ENCODE measurements around the gene RDH8.

- TF ChIP-seq CTCF (conservative IDR thresholded peaks at IDR 0.05; ENCODE audit: low read depth, low read length) (no peak), EZH2phosphoT487 (IDR thresholded peaks at IDR 0.05; ENCODE audit: borderline replicate concordance, low read length) (no peak), EZH2 (IDR thresholded peaks at IDR 0.05; ENCODE audit: low read length, unreplicated experiment) (no peak)
These were observed 21.7 kb upstream of the RDH8 start for GRCh38 chr19:9991425-9992191.

Data from PC-3 (cell line).